Measurements from ENCODE around the gene PRDM1. TPM values are rescaled to one million over a fixed set of nuclear protein-coding genes. Genes with fewer than 3 reads are reported as not detected.

The PRDM1 gene
- polyA plus RNA-seq, 1 experiment, result 3.7 TPM

GRCh38 chr6:106045077-106045476, 41.1 kb upstream of the PRDM1 start:
- DNase-seq (ENCODE audit: low read depth, low spot score), result no peak
- H3K27me3 ChIP-seq (ENCODE audit: control insufficient read depth, insufficient read depth, low read length), result no peaks in the 10 kb centered on the region
- ChIA-PET CTCF (no interaction called here), POLR2A (no interaction called here)
- H3K27ac ChIP-seq (ENCODE audit: low read depth, low read length), result no peak overlapping the region
- no peaks in the 10 kb centered on the region for H3K9me3 ChIP-seq (ENCODE audit: control insufficient read depth, insufficient read depth, low read length)
- TF ChIP-seq CTCF (IDR thresholded peaks at IDR 0.05; ENCODE audit: low read depth, low read length), result no peak
- H3K4me3 ChIP-seq (ENCODE audit: low read depth, low read length), result no peak overlapping the region

DNA sequence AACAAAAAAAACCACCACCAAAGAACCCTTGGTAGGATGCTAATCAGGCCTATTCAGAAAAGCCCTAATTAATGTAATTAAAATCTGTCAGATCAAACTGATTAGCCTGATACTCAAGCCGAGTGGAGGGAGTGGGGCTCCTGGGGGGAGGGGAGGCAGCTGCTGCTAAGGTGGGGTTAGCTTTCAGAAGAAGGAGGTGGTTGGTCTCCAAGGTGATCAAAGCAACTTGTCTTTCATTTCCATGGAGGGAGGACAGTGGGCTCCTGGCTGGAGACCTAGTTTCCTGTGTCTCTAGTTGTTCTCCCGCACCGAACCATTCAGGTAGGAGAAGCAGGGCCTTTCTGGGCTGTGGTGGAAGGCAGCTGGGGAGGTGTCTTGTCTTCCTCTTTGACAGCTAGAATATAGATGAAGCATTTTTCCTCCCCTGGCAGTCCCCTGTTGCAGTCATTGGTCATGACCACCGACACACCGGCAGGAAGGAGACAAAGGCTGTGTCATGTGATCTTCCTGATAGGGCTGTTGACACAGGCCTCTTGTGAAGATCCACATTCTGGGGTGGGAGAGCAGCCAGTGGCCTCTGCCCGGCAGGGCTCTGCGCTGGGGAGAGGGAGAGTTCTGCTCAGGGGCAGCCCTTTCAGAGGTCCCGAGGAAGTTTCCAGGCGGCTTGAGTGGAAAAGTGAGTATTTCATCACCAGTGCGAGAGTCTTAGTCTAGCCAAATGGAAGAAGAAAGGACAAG, 39.9 kb upstream of the PRDM1 start:
- CTCF ChIA-PET, result no interaction called here
- POLR2A ChIA-PET, result no interaction called here
- DNase-seq (ENCODE audit: low read depth, low spot score), result no peak

GRCh38 chr6:106046854-106047200, 39.3 kb upstream of the PRDM1 start:
- Histone ChIP-seq H3K27me3 (ENCODE audit: control insufficient read depth, insufficient read depth, low read length) (no peaks in the 10 kb centered on the region), H3K27ac (ENCODE audit: low read depth, low read length) (no peak overlapping the region), H3K4me3 (ENCODE audit: low read depth, low read length) (no peak overlapping the region), H3K9me3 (ENCODE audit: control insufficient read depth, insufficient read depth, low read length) (no peaks in the 10 kb centered on the region)
- no peak for DNase-seq (ENCODE audit: low read depth, low spot score)
- POLR2A ChIA-PET, result no interaction called here
- TF ChIP-seq CTCF (IDR thresholded peaks at IDR 0.05; ENCODE audit: low read depth, low read length), result no peak
- CTCF ChIA-PET, result no interaction called here

More for the DNA sequence above, 39.9 kb upstream of the PRDM1 start:
- TF ChIP-seq CTCF (IDR thresholded peaks at IDR 0.05; ENCODE audit: low read depth, low read length), result no peak
- H3K27me3 ChIP-seq (ENCODE audit: control insufficient read depth, insufficient read depth, low read length), result no peaks in the 10 kb centered on the region
- no peak overlapping the region for H3K4me3 ChIP-seq (ENCODE audit: low read depth, low read length)
- H3K27ac ChIP-seq (ENCODE audit: low read depth, low read length), result no peak overlapping the region
- H3K9me3 ChIP-seq (ENCODE audit: control insufficient read depth, insufficient read depth, low read length), result no peaks in the 10 kb centered on the region

DNA sequence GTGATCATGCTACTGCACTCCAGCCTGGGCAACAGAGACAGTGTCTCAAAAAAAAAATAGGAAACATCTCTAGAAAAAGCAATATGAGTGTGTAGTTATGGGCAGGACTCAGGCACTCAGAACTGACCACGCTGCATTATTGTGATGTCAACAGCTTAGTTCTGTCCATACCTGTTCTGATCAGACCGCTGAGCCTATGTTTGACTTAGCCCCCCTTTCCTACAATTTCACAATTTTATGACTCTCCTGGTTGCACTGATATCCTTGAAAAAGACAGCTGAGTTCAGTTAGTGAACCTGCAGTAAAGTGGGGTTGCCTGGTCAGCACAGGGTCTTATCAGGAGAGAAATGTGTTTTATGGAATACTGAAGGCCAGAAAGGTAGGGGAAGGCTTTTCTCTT, 37.8 kb upstream of the PRDM1 start:
- Histone ChIP-seq H3K9me3 (ENCODE audit: control insufficient read depth, insufficient read depth, low read length) (no peaks in the 10 kb centered on the region), H3K27me3 (ENCODE audit: control insufficient read depth, insufficient read depth, low read length) (no peaks in the 10 kb centered on the region), H3K4me3 (ENCODE audit: low read depth, low read length) (no peak overlapping the region), H3K27ac (ENCODE audit: low read depth, low read length) (no peak overlapping the region)
- no peak for TF ChIP-seq CTCF (IDR thresholded peaks at IDR 0.05; ENCODE audit: low read depth, low read length)
- DNase-seq (ENCODE audit: low read depth, low spot score), result no peak
- ChIA-PET POLR2A (interaction anchor here (0.6 kb wide), 1 partner anchor 61 kb away, joined by 3 read pairs; no protein-coding TSS in a partner anchor), CTCF (interaction anchor here (1.0 kb wide), 2 partner anchors 9 to 175 kb away, joined by 3 to 5 read pairs; no protein-coding TSS in a partner anchor)

GRCh38 chr6:106050538-106050937, 35.6 kb upstream of the PRDM1 start:
- POLR2A ChIA-PET, result no interaction called here

More at GRCh38 chr6:106050538-106050937, 35.6 kb upstream of the PRDM1 start:
- CTCF ChIA-PET, result interaction anchor here (0.6 kb wide), 1 partner anchor 57 kb away, joined by 3 read pairs; no protein-coding TSS in a partner anchor
- H3K9me3 ChIP-seq (ENCODE audit: control insufficient read depth, insufficient read depth, low read length), result no peaks in the 10 kb centered on the region
- no peak overlapping the region for H3K27ac ChIP-seq (ENCODE audit: low read depth, low read length)
- no peak for TF ChIP-seq CTCF (IDR thresholded peaks at IDR 0.05; ENCODE audit: low read depth, low read length)
- no peaks in the 10 kb centered on the region for H3K27me3 ChIP-seq (ENCODE audit: control insufficient read depth, insufficient read depth, low read length)
- no peak overlapping the region for H3K4me3 ChIP-seq (ENCODE audit: low read depth, low read length)
- no peak for DNase-seq (ENCODE audit: low read depth, low spot score)

All from AG04450 (cell line).